H1 (cell line): ENCODE results near the gene ENDOV. TPM values are rescaled to one million over a fixed set of nuclear protein-coding genes. Genes with fewer than 3 reads are reported as not detected.

Experiments used
- CTCF ChIA-PET: fragments of 300-600 bp; sonication (Branson Sonifier 250); formaldehyde crosslinking; loops from one replicate; lab custom pipeline; 2021; ENCODE audit not compliant: partially characterized antibody; lab: Charles Lee
- POLR2A ChIA-PET: fragments of 300-600 bp; sonication (Branson Sonifier 250); formaldehyde crosslinking; loops from one replicate; lab custom pipeline; 2021; ENCODE audit warnings: inconsistent platforms; ENCODE audit not compliant: partially characterized antibody; lab: Charles Lee
- DNase-seq, 2 experiments: peaks; one replicate each; pipeline versions ENCODE4 v3.0.0 to v3.0.0-alpha.2; 2010 to 2022; ENCODE audit warnings: low spot score in 2 of 2, low read depth in 1 of 2, mixed read lengths in 1 of 2
- FAIRE-seq: peaks from 2 replicates; lab custom pipeline; 2011; peaks lifted over from hg19 to GRCh38; lab: Jason Lieb, UNC
- H2AFZ ChIP-seq: 2 replicates; pipeline ENCODE4 v1.8.1; 2012; ENCODE audit warnings: low read length, inconsistent platforms
- H2AK5ac ChIP-seq: 2 replicates; pipeline ENCODE4 v1.6.1; 2013; ENCODE audit warnings: low read depth, low read length
- H2BK120ac ChIP-seq: replicated peaks from 2 replicates; pipeline ENCODE3; 2013; ENCODE audit warnings: low read depth, low read length, inconsistent platforms
- H2BK12ac ChIP-seq: 2 replicates; pipeline ENCODE4 v1.6.1; 2013; ENCODE audit warnings: low read depth, low read length
- H2BK15ac ChIP-seq: 2 replicates; pipeline ENCODE4 v1.6.1; 2013; ENCODE audit warnings: low read length
- H2BK20ac ChIP-seq: 2 replicates; pipeline ENCODE4 v1.6.1; 2013; ENCODE audit warnings: low read length
- H2BK5ac ChIP-seq: 2 replicates; pipeline ENCODE4 v1.6.1; 2013; ENCODE audit warnings: low read depth, low read length
- H3K14ac ChIP-seq: 2 replicates; pipeline ENCODE4 v1.6.1; 2013; ENCODE audit warnings: inconsistent platforms; ENCODE audit not compliant: insufficient read length
- H3K18ac ChIP-seq: 2 replicates; pipeline ENCODE4 v1.6.1; 2013; ENCODE audit warnings: low read length; ENCODE audit errors: extremely low read depth
- H3K23ac ChIP-seq: 2 replicates; pipeline ENCODE4 v1.6.1; 2013; ENCODE audit warnings: inconsistent platforms; ENCODE audit not compliant: insufficient read length
- H3K23me2 ChIP-seq: 2 replicates; pipeline ENCODE4 v1.6.1; 2013; ENCODE audit warnings: low read depth, low read length
- H3K27ac ChIP-seq: 2 replicates; pipeline ENCODE4 v1.6.1; 2011; ENCODE audit warnings: low read depth, low read length, inconsistent platforms
- H3K27me3 ChIP-seq, 4 experiments: replicated peaks in 1 of 4; 1 replicate in 1 of 4; 2 replicates in 3 of 4; pipeline versions ENCODE4 v1.6.1 to v1.8.1; 2011 to 2013; ENCODE audit warnings: low read length in 3 of 4, mild to moderate bottlenecking in 3 of 4, inconsistent platforms in 2 of 4, mixed read lengths in 2 of 4, moderate library complexity in 1 of 4; ENCODE audit not compliant: control insufficient read depth in 3 of 4, insufficient read depth in 3 of 4; ENCODE audit errors: extremely low read depth in 1 of 4
- H3K36me3 ChIP-seq, 4 experiments: 2 replicates each; pipeline versions ENCODE4 v1.6.1 to v1.8.1; 2011 to 2013; ENCODE audit warnings: mild to moderate bottlenecking in 4 of 4, low read length in 3 of 4, moderate library complexity in 2 of 4, control low read depth in 1 of 4, inconsistent platforms in 1 of 4; ENCODE audit not compliant: insufficient read depth in 4 of 4, control insufficient read depth in 2 of 4
- H3K4ac ChIP-seq: replicated peaks from 2 replicates; pipeline ENCODE3; 2013; ENCODE audit warnings: low read length, low read depth, mixed read lengths, inconsistent platforms; ENCODE audit not compliant: insufficient read length
- H3K4me1 ChIP-seq, 4 experiments: replicated peaks in 1 of 4; 1 replicate in 1 of 4; 2 replicates in 3 of 4; pipeline versions ENCODE4 v1.6.1 to v1.8.1; 2011 to 2013; ENCODE audit warnings: low read length in 3 of 4, inconsistent platforms in 2 of 4, mixed read lengths in 1 of 4; ENCODE audit not compliant: insufficient read depth in 4 of 4, control insufficient read depth in 3 of 4
- H3K4me2 ChIP-seq, 2 experiments: 2 replicates each; pipeline versions ENCODE4 v1.6.1 to v1.8.1; 2011 to 2013; ENCODE audit warnings: low read depth in 2 of 2, low read length in 2 of 2, control low read depth in 1 of 2, inconsistent platforms in 1 of 2, mild to moderate bottlenecking in 1 of 2; ENCODE audit not compliant: insufficient read depth in 1 of 2
- H3K4me3 ChIP-seq, 4 experiments: fragments of 200-600, 300-600 bp in 1 of 4; sonication (generic), shearing (Covaris generic), sonication (Bioruptor Twin) in 1 of 4; 2 replicates each; pipeline versions ENCODE4 v1.5.1 to v1.8.1; 2011 to 2016; ENCODE audit warnings: low read length in 4 of 4, low read depth in 3 of 4, control low read depth in 2 of 4, inconsistent platforms in 2 of 4, mild to moderate bottlenecking in 2 of 4, mixed read lengths in 1 of 4, moderate library complexity in 1 of 4; ENCODE audit not compliant: insufficient read depth in 2 of 4; ENCODE audit errors: extremely low read depth in 1 of 4
- H3K56ac ChIP-seq: replicated peaks from 2 replicates; pipeline ENCODE3; 2013; ENCODE audit warnings: low read depth, mild to moderate bottlenecking, mixed read lengths, low read length, inconsistent platforms; ENCODE audit not compliant: insufficient read length
- H3K79me1 ChIP-seq: 2 replicates; pipeline ENCODE4 v1.6.1; 2013; ENCODE audit warnings: low read depth, low read length, control low read depth
- H3K79me2 ChIP-seq, 2 experiments: 2 replicates each; pipeline versions ENCODE4 v1.6.1 to v1.8.1; 2012 to 2013; ENCODE audit warnings: low read length in 2 of 2, mild to moderate bottlenecking in 2 of 2, inconsistent platforms in 1 of 2; ENCODE audit not compliant: insufficient read depth in 2 of 2, control insufficient read depth in 1 of 2
- H3K9ac ChIP-seq, 4 experiments: replicated peaks in 1 of 4; 1 replicate in 1 of 4; 2 replicates in 3 of 4; pipeline versions ENCODE4 v1.6.1 to v1.8.1; 2011 to 2013; ENCODE audit warnings: low read depth in 3 of 4, low read length in 3 of 4, control low read depth in 2 of 4, mild to moderate bottlenecking in 2 of 4, moderate library complexity in 2 of 4, inconsistent platforms in 1 of 4; ENCODE audit errors: extremely low read depth in 1 of 4
- H3K9me3 ChIP-seq, 2 experiments: 2 replicates each; pipeline versions ENCODE4 v1.6.1 to v1.8.1; 2012 to 2013; ENCODE audit warnings: mild to moderate bottlenecking in 2 of 2, moderate library complexity in 2 of 2, control low read depth in 1 of 2, inconsistent platforms in 1 of 2, low read depth in 1 of 2, low read length in 1 of 2, mixed read lengths in 1 of 2; ENCODE audit not compliant: insufficient read depth in 2 of 2
- H4K20me1 ChIP-seq, 2 experiments: replicated peaks in 1 of 2; 2 replicates each; pipeline versions ENCODE3 to v1.8.1; 2011 to 2013; ENCODE audit warnings: inconsistent platforms in 2 of 2, low read length in 2 of 2, mild to moderate bottlenecking in 1 of 2; ENCODE audit not compliant: insufficient read depth in 2 of 2, control insufficient read depth in 1 of 2
- H4K5ac ChIP-seq: 2 replicates; pipeline ENCODE4 v1.6.1; 2013; ENCODE audit warnings: low read length, low read depth, mixed read lengths, inconsistent platforms; ENCODE audit not compliant: insufficient read length
- H4K8ac ChIP-seq: 2 replicates; pipeline ENCODE4 v1.8.0; 2013; ENCODE audit warnings: mild to moderate bottlenecking, moderate library complexity, low read length, inconsistent platforms; ENCODE audit not compliant: insufficient read depth; ENCODE audit errors: extremely low read depth
- H4K91ac ChIP-seq: replicated peaks from 2 replicates; pipeline ENCODE3; 2013; ENCODE audit warnings: low read length, mixed read lengths, inconsistent platforms; ENCODE audit not compliant: insufficient read length
- ATF2 ChIP-seq: IDR thresholded peaks from 2 replicates; pipeline ENCODE4 v1.6.1; 2012; ENCODE audit warnings: low read length, inconsistent platforms
- BCL11A ChIP-seq, 2 experiments: IDR thresholded peaks; one replicate each; pipeline ENCODE4 v1.6.1; 2011; ENCODE audit warnings: low read depth in 2 of 2, low read length in 2 of 2, mild to moderate bottlenecking in 2 of 2
- CEBPB ChIP-seq: IDR thresholded peaks from 2 replicates; pipeline ENCODE4 v1.6.1; 2012; ENCODE audit warnings: low read depth, low read length
- RXRA ChIP-seq: IDR thresholded peaks from 2 replicates; pipeline ENCODE4 v1.6.1; 2011; ENCODE audit warnings: low read depth, mild to moderate bottlenecking, low read length, moderate library complexity; ENCODE audit not compliant: insufficient read depth
- SAP30 ChIP-seq: fragments of 300-600 bp; sonication (generic); IDR thresholded peaks from 2 replicates; pipeline ENCODE4 v1.7.1; 2012; ENCODE audit warnings: low read length, moderate library complexity, mild to moderate bottlenecking, inconsistent platforms; ENCODE audit not compliant: insufficient read depth, insufficient replicate concordance
- SIN3A ChIP-seq, 2 experiments: IDR thresholded peaks in 1 of 2; conservative IDR thresholded peaks in 1 of 2; 2 replicates each; pipeline ENCODE4 v1.6.1; 2011 to 2012; ENCODE audit warnings: low read length in 2 of 2, improper control_type of control experiment in 1 of 2, low read depth in 1 of 2, mild to moderate bottlenecking in 1 of 2
- SIRT6 ChIP-seq: IDR thresholded peaks from one replicate; pipeline ENCODE4 v1.7.1; 2012; ENCODE audit warnings: low read length, inconsistent platforms
- SP2 ChIP-seq: IDR thresholded peaks from 2 replicates; pipeline ENCODE4 v1.6.1; 2012; ENCODE audit warnings: mild to moderate bottlenecking, low read length, inconsistent platforms
- WGBS, 2 experiments: shearing (Covaris generic) in 1 of 2; methylation state at CpG; one replicate each; pipeline versions ENCODE4 v1.1.6 to v1.1.7; 2013 to 2015; ENCODE audit warnings: low lambda C conversion rate in 2 of 2, mixed read lengths in 2 of 2, inconsistent platforms in 1 of 2, low coverage in 1 of 2, missing lambda C conversion rate in 1 of 2; ENCODE audit not compliant: insufficient replicate concordance in 2 of 2, insufficient coverage in 1 of 2, insufficient read length in 1 of 2; ENCODE audit errors: extremely low coverage in 1 of 2, missing lambda C conversion rate in 1 of 2; 5-methylcytosine and 5-hydroxymethylcytosine counted together
- polyA plus RNA-seq, 7 experiments: library from polyadenylated mRNA; depleted of rRNA in 3 of 7; stranded (reverse) in 5 of 7; unstranded in 2 of 7; fragments of >200 nt in 5 of 7; fragments of 200-250 nt in 2 of 7; gene quantifications; 1 replicate in 5 of 7; 2 replicates in 1 of 7; 4 replicates in 1 of 7; pipeline versions ENCODE4 v1.2.1 to v1.2.3, GENCODE V29; 2011 to 2013; ENCODE audit warnings: missing spikeins in 2 of 7, mixed read lengths in 2 of 7
- total RNA-seq: library from RNA; stranded (reverse); fragmentation: NEBNext Ultra II Directional; extraction: Animal tissue kit (Norgen Biotek cat#: 25700); gene quantifications from 2 replicates; pipeline ENCODE4 v1.2.1, GENCODE V29; 2021

ENDOV gene
- total and polyA plus RNA-seq, 2 of the 8 experiments (the other 6 are each of a cell fraction or from before 2014, with no cell fraction given): 10.6 to 13.3 TPM

- CTCF ChIA-PET: interaction anchor here (1.0 to 2.2 kb wide), 3 partner anchors 12 to 219 kb away, joined by 3 to 7 read pairs (median 4); no protein-coding TSS in a partner anchor
These were observed 715 bp downstream of the ENDOV start for GRCh38 chr17:80415626-80416137.

More at GRCh38 chr17:80415626-80416137, 715 bp downstream of the ENDOV start:
- Histone ChIP-seq H3K23me2 (peaks cover 11% of the 10 kb centered on the region; the same call in 1 of the 2 replicates), H4K91ac (no peak overlapping the region), H2AK5ac (no peak overlapping the region), H3K36me3 (peaks cover 0 to 3% (median 0%) of the 10 kb centered on the region in 4 experiments; a peak in 1 of 8 replicates), H2BK120ac (no peak overlapping the region), H4K5ac (peak overlapping the region; percentile 58), H3K27ac (no peak overlapping the region), H2BK5ac (peak overlapping the region; percentile 90; the same call in 1 of the 2 replicates), H2BK15ac (no peak overlapping the region), H4K8ac (no peak overlapping the region), H3K4me1 (peaks cover 0 to 3% (median under 1%) of the 10 kb centered on the region in 4 experiments; a peak in 4 of 7 replicates), H3K4me2 (peak overlapping the region; percentile 72 to 97), H3K4me3 (peak overlapping the region; percentile 69 to 95 (median 84)), H4K20me1 (peaks cover 4 to 11% of the 10 kb centered on the region in 2 experiments), H3K79me1 (no peaks in the 10 kb centered on the region; the same call in 1 of the 2 replicates), H2BK12ac (no peak overlapping the region), H3K18ac (no peak overlapping the region; the same call in 1 of the 2 replicates), H3K14ac (no peak overlapping the region), H3K23ac (no peak overlapping the region), H2AFZ (peak overlapping the region; percentile 82; the same call in 1 of the 2 replicates), H3K9me3 (no peaks in the 10 kb centered on the region), H3K4ac (no peak overlapping the region), H3K9ac (peak overlapping the region in 3 of 4 experiments; percentile 3 to 83 (median 39); a peak in 5 of 7 replicates), H3K27me3 (peaks cover 1 to 13% (median 9%) of the 10 kb centered on the region in 4 experiments), H2BK20ac (no peak overlapping the region), H3K79me2 (no peaks in the 10 kb centered on the region), H3K56ac (no peak overlapping the region)
- WGBS, 2 experiments: 16% methylated on average over 38 of the region's 39 CpGs; no CpG with 5 or more reads in 1 of the 2 experiments
- POLR2A ChIA-PET: interaction anchor here (1.2 to 1.6 kb wide), 3 partner anchors 20 to 270 kb away, joined by 3 to 4 read pairs (median 3); no protein-coding TSS in a partner anchor
- DNase-seq (no peak), FAIRE-seq (no peak)
- TF ChIP-seq CEBPB (no peak), SIRT6 (no peak), ATF2 (no peak), SAP30 (no peak), BCL11A (IDR thresholded peaks at IDR 0.05; ENCODE audit: low read depth in 2 of 2, low read length in 2 of 2) (no peak), RXRA (no peak), SIN3A (conservative IDR thresholded peaks at IDR 0.05 in 1 of 2, IDR thresholded peaks at IDR 0.05 in 1 of 2; ENCODE audit: low read depth in 1 of 2, low read length in 2 of 2) (no peak), SP2 (no peak)
